ENCODE measurements around the gene LRRC8C.
"Not testable (repeated sequence)": the region's sequence is repeated elsewhere in the genome, so short reads cannot be mapped to it uniquely, and the experiment has no call there.

The LRRC8C gene

DNA sequence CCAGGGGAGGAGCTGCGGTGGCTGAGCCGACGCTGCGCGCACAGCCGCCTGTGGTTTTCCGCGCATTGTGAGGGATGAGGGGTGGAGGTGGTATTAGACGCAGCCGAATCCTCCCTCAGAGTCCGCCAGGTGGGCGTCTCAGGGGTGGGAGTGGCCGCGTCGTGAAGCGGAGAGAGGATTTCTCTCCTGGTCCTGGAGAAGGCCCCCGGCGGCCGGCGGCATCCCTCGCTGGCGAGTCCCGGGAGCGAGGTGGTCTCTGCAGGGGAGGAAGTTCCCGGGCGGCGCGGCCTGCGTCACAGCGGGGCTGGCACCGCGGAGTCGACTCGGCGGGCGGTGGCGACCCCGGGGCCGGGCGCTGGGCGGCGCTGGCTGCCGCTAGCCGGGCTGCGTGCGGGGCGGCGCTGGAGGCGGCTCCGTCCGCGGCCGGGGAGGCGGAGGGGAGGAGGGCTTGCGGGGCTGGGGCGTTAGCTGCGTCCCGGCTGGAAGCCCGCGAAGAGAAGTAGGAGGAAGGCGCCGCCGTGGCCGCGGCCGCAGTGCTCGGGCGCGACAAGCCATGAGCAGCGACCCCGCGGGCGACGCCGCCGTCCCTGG lies at the start of gene LRRC8C:
LRRC8C (plus strand) TSS at position 464 of the 591 bp plus-strand sequence. CDS start 53,354 bp downstream, outside the sequence.
- DNase-seq: peak; percentile 90

DNA sequence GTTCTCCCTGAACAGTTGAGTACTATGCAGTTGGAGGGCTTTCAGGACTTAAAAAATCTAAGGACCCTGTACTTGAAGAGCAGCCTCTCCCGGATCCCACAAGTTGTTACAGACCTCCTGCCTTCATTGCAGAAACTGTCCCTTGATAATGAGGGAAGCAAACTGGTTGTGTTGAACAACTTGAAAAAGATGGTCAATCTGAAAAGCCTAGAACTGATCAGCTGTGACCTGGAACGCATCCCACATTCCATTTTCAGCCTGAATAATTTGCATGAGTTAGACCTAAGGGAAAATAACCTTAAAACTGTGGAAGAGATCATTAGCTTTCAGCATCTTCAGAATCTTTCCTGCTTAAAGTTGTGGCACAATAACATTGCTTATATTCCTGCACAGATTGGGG lies 48.7 kb upstream of the LRRC8C start:
- no peak for DNase-seq

DNA sequence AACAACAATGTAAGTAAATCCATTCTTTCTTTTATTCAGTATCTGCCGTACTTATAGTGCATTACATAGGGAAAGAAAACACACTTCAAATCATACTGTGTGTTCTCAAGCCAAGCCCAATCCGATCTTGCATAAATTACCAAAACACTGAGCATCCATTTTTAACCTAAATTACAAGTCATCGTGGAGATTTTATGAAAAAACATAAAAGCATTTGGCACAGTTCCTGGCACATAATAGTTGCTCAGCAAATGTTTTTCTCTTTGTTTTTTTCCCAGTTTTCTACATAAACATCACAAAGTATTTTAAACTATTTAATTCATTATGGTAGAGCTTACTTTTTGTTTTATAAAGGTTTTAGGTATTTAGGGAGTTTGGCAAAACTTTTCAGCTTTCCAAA lies 48.1 kb upstream of the LRRC8C start:
- DNase-seq: no peak

DNA sequence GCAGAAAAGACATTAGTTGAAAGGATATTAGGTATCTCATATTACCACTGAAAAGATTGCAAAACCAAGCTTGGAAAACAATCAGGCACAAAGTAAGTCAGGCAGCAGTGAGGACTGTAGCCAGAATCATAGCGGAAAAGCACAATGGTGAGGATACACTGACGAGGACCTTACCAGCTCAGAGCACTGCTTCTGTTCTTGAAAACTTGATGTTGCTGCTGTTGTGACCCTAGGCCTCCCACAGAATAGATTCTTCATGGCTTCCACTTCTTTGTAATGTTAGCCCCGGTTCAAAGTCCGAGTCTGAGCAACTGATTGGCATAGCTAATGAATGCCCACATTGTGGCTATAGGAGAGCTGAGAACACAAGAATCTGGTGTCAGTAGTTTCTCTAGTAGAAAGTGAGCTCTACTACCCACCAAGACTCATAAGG lies 45.2 kb upstream of the LRRC8C start:
- no peak for DNase-seq

DNA sequence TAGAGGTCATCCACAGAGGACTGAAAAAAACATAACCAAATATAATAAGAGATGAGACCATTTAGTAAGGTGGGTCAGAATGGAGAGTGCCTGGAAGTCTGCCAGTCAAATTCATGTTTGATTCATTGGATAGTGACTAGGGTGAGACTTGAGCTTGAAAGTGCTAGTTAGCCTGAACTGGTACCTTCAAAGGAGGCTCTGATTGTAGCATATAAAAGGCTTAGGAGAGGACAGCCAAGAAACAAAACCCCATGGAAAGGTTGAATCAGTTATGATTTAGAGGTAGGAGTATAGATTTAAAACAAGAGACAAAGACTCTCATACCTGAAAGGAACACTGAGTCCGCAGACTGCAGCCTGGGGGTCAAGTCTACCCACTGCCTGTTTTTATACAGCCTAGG lies 44.4 kb upstream of the LRRC8C start:
- no peak for DNase-seq

DNA sequence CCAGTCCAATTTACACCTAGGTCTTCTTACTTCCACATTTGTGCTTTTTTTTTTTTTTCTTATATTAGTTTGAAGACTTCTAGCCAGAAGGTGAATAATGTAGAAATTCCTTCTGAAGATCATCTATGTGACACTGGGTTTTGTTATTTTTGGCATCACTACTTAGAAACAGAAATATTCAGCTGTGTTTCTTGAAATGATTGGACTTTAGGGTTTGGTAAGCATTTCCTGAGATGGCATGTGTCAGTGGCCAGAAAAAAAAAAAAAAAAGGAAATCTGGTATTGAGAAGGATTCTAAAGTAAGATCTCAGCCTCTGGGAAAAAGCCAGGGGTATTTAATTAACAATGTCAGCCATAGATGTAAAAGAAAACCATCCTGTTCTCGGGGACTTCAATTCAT lies 43.4 kb upstream of the LRRC8C start:
- no peak for DNase-seq

DNA sequence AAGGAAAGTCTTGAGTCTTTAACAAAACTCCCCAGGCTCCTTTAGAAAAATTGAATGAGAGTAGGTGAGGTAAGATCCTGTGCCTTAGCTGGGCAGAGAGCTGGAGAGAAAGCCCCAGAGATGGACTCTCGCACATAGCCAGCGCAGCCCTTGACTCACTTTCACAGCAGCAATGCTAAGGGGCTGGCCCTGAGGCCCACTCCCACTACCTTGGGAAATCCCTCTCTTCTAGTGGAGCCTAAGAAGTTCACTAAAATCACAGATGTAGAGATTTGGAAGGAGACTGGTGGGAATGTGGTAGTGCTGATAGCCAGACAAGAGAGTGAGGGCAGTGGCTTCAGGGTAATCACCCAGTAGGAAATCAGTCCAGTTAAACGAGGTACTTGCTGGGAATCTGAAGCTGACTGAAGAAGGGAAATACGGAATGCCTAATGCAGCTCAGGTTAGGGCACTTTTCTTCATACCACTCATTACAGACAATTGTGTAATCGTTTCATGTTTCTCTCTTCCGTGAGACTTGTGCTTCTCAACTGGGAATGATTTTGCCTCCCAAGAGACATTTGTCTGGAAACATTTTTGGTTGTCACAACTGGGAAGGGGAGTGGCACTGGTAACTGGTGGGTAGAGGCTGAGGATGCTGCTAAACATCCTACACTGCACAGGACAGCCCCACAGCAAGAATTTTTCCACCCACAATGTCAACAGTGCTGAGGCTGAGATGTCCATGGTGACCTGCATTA lies 42.4 kb upstream of the LRRC8C start:
- DNase-seq: no peak

DNA sequence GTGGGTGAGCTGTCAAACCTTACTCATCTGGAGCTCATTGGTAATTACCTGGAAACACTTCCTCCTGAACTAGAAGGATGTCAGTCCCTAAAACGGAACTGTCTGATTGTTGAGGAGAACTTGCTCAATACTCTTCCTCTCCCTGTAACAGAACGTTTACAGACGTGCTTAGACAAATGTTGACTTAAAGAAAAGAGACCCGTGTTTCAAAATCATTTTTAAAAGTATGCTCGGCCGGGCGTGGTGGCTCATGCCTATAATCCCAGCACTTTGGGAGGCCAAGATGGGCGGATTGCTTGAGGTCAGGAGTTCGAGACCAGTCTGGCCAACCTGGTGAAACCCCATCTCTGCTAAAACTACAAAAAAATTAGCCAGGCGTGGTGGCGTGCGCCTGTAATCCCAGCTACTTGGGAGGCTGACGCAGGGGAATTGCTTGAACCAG lies 40.0 kb upstream of the LRRC8C start:
- DNase-seq: not testable (repeated sequence)

DNA sequence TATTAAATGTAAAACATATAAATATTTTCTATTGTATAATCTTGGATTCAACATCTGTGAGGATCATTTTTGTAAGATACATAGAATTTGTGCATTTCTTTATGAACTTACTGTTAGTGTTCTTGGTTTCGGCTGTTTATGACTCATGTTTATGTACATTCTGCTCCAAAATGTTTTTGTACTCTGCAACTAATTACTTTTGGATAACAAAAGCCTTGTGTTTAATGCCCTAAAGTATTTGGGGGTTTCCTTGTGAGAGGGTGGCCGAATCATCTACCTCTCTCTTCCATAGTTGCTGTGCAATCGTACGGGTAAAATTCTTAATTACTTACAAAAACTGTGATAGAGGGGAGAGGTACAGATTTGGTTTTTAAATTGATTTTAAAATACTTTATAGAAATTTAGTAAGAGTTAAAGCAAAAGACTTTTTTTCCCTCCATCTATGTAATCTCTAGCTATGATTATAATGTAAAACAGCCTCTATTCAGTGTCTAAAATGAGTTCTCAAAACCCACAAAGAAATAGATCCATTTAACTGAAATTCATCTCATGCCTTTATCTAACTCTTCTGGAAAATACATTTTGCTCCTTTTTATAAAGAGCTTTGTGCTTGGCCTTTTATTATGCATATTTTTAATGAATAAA lies 38.7 kb upstream of the LRRC8C start:
- no peak for DNase-seq

DNA sequence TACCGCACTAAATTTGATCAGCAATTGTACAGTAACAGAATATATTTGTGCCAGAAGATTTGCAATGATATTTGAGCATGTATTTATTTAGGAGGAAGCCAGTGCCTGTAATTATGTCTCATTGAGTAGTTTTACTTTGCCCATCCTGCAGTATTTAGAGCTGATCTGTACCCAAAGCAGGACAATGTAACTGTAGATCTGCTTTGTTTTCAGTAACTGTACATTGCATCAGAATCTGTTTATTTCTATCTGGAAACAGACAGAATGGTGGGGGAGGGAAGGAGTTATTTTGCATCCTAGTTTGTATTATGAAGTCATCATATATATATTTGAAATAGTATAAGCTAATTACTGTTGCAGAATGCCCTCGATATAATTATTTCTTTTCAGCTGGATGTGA lies 36.2 kb upstream of the LRRC8C start:
- DNase-seq: no peak

DNA sequence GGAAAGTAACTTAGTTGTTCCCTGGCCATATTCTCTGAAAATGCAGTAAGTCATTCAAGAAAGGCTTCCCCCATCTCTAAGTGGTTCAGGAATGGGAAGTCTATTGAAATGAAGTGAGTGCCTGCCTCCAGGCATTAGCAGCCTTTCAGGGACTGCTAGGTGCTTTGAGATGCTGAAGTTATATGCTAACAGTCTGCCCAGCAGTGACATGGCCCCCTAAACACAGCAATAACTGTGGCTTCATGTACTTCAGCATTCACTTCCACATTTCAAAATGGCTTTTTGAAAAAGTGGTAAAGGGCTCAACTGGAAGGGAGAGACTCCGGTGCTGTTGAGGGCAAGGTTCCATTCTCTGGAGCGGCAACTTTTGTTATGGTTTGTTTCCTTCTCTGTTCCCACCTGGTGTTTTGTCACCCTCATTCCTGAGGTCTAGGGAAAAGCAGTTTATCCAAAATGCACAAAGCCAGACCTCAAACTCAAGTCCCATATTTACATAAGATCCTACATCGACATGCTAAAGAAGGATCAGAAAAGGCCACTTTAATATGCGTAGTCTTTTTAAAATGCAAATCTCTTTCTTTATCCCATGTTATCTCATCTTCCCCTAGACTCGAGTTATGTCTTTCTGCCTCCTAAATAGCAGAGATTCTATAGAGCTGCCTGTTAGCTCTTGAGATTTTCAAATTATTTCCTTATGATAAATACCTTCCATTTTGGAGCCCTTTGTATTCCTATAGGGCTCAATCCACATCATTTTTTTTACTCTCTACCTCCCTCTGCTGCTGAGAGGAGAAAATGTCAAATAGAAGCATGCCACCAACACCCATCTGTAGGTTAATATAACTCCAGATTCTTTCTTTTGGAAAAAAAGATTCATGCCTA lies 34.2 kb upstream of the LRRC8C start:
- no peak for DNase-seq

DNA sequence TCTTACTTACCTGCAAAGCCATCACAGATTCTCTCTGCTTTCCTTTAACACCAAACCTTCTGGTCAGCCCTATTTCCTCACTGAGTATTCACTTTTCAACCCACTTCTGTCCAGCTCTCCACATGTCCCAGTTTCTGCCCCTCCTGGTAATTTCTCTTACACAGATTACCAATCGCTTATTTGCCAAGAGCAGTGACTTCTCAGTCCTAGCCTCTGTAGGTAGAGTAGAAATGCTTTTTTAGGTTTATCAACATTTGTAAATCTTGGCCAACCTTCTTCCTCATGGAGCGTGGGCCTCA lies 33.6 kb upstream of the LRRC8C start:
- DNase-seq: no peak

DNA sequence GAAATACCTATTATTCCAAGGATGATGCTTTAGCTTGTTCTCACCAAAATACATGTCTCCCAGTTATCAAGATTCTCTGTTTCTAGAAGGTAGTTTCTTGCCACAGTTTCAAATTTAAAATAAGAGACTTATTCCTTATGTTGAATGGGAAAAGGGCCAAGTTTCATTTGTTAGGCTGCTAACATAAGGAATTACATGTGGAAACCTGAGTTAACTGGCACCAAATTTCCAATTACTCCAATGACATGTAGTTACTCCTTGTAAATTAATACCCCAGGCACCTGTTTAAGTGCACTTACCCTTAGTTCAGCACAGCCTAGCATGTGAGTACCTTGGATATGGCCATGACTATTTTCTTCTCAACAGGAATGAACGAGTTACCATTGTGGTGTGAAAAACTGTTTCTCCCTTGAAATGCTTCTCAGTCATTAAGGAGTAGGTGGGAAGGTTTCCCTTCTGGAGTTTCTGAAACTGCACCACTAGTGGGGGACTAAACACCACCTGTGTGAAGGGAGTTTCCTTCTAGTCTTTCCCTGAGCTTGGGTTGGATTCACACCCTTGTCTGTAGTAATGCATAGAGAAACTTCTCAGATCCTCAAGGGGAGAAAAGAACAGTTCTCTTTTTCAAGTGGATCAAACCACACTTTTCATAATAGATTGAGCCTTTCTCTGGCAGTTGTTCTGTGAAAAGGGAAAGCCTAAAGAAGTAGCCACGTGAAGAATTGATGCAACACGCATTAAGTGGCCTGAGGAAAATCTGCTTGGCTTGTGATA lies 32.3 kb upstream of the LRRC8C start:
- DNase-seq: no peak

DNA sequence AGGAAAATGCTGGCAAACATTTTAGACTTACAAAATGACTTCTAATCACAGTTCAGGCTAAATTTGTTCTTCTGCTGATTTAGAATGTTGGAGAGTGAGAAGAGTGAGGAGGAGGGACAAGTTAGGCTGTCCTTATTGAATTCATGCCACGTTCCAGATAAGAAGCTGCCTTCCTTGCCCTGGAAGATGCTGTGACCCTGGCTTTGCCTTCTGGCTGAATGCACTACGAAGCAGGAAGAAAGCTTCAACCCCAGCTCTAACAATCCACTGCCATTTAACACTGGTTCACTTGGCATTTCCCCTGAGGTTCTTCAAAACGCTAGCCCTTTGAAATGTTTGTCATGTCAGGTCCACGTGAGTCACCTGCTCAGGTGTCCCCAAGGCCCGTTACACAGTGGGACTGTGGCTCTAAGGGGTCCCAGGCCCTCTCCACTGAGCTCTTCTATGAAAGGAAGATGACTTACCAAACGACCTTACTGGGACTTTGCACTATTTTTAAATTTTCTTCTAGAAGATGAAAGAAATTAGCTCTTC lies 30.0 kb upstream of the LRRC8C start:
- no peak for DNase-seq

DNA sequence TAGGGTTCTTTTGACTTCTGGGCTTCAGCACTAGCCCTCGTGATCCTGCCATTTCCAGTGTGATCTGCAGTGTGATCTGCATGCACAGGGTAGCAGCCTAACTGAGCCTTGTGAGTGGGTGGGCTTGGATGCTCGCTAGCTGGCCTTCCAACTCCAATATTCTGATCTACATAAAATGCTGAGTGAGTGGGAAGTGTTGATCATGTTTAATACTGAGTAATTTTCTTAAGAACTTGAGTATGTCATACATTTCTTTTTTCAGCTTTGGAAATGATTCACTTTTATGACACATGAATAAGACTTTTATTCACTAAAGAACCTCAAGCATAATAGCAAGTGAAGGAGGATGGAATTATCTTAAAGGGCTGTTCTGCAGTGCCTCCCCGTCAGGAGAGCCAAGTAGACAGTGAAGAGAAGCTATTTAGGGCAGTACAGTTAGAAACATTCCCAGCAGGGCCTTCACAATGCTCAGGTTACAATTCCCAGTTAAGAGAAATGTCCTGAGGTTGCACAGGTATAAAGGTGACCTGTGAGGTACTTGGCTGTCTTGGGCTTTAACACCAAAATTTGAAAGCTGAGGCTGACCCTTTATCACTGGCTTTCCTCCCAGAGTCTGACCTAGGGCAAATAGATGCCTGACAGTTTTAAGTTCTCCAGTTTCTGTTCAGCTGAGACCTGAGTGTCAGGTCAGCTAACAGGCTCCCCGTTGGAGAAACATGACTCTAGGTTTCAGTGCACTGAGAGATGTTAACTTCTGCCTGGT lies 29.1 kb upstream of the LRRC8C start:
- no peak for DNase-seq

DNA sequence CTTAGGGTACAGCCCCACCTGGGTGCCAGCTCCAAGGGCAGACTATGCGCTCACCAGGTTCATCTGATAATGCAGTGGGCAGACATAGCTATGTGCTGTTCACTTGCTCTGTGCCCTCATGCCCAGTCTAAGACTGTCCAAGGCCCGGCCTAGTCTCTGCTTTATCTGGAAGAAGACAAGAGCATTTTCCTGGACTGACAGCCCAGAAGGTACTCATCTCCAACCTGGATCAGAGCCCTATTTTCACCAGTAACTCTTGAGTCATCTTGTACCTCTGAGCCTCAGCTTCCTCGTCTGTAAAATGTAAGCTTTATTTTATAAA lies 28.5 kb upstream of the LRRC8C start:
- DNase-seq: no peak

DNA sequence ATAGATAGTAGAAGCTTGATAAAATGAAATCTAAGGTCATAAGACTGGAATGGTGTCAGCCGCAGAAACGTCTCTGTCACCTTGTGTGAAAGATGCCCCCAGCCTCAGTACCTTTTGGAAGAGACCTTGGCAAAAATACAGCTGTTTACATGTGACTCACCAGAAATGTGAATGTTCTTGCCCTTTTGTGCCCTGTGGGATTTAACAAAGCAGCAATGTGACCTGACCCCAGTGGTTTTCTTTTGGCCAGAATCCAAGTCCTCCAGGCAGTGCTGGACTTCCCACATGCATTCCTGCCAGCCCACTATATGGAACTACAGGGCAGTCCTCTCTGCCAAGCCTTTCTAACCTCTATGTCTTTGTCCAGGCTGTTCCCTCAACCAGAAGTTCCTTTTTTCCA lies 27.2 kb upstream of the LRRC8C start:
- DNase-seq: peak; percentile 38

DNA sequence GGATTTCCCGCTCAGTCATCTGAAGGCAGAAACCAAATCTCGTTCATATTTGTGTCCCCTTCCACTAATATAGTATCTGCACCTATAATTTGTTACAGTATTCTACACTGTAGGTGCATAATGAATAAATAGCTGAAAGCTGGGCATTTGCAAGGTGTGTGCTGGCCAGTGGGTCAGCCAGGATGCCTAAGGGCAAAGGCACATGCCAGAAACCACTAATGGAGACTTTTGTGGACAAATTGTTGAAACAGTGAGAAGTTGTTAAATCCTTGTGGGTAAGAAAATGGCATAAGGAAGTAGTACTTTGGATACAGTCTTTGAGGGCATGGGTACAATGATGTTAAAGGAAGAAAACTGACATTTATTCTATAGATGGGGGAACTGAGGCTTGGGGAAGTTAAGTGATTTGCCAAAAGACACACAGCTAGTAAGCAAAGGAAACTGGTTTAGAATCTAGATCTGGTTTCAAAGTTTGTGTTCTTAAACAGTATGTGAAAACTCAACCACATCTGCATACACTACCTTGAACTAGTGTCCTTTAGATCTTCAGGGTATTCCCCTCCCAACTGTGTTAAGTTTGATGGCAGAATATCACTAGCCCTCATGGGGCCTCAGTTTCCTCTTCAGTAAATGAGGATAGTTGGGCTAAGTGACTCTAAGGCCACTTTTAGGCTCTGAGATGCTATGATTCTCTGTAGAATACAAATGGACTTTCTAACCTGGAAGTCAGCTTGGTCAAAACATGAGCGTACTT lies 26.5 kb upstream of the LRRC8C start:
- DNase-seq: no peak

DNA sequence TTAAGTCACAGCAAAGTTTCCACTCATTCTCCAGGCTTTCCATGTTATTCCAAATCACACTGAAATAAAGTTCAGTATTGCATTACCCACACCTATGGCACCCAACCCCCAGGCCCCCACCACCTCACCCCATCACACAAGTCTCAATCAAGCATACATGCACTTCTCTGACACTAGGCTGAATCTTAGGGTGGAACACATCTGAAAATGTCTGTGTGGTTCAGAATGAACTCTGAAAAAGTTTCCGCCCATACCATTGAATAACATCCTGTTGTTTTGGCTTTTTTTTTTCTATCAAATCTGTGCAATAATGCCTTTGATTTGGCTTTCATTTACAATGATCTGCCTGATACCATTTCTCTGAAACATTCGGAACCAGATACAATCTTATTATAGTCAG lies 25.8 kb upstream of the LRRC8C start:
- DNase-seq: no peak

DNA sequence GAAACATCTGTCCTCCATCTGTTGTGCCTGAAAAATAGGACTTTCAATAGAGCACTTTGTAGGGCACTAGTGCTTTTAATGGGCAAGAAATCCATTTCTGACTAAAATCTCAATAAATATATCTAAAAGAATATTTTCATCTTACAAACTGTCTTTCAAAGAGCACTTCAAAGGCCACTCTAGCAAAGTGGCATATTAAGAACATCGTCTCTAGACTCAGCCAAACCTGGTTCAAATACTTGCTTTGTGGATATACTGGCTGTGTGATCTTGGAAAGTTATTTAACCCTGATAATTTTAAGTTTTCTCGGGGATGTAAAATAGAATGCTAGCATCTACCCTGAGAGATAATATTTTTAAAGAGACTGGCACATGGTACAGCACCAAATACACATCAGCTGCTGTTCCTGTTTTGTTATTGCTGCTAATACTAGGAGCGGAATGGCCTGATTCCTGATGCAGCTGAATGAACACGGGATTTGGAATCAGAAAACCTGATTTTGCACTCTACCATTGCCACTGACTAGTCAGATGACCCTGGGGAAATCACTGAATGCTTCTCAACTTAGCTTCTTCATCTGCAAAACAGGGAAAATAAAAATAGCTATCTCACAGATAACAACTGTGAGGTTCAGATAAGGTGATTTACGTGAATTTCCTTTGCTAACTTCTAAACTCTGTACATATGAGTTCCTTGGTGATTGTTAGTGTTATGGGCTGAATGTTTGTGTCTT lies 25.2 kb upstream of the LRRC8C start:
- DNase-seq: no peak

Measured in left hindlimb (tissue), 1 donor.